Right atrium auricular region (tissue), 2 donors: Measurements from ENCODE around the gene PPP4C. TPM values are rescaled to one million over a fixed set of nuclear protein-coding genes. Genes with fewer than 3 reads are reported as not detected.

ENCODE experiments used
- DNase-seq: peaks from one replicate; pipeline ENCODE4 v3.0.0-alpha.2; 2019; ENCODE audit warnings: low spot score
- H3K27ac ChIP-seq, 2 donors: fragments of 200-600 bp; sonication (generic); 1 replicate in 1 of 2; 2 replicates in 1 of 2; pipeline ENCODE4 v1.5.1; 2016 to 2019
- H3K27me3 ChIP-seq, 2 donors: fragments of 200-600 bp; sonication (generic); one replicate each; pipeline versions ENCODE4 v1.5.1 to v1.6.0; 2017 to 2019
- H3K36me3 ChIP-seq: fragments of 200-600 bp; sonication (generic); one replicate; pipeline ENCODE4 v1.5.1; 2016
- H3K4me1 ChIP-seq, 2 donors: fragments of 200-600 bp; sonication (generic); one replicate each; pipeline versions ENCODE4 v1.5.1 to v1.6.0; 2017 to 2019
- H3K4me3 ChIP-seq, 2 donors: fragments of 200-600 bp; sonication (generic); 1 replicate in 1 of 2; 2 replicates in 1 of 2; pipeline ENCODE4 v1.5.1; 2017 to 2019; ENCODE audit warnings: mild to moderate bottlenecking in 1 of 2, moderate library complexity in 1 of 2
- H3K9me3 ChIP-seq, 2 donors: fragments of 200-600 bp; sonication (generic); one replicate each; pipeline ENCODE4 v1.5.1; 2019
- CTCF ChIP-seq, 2 donors: fragments of 200-600 bp; sonication (generic); IDR thresholded peaks; one replicate each; pipeline ENCODE4 v1.5.1; 2019; ENCODE audit warnings: antibody characterized with exemption in 2 of 2
- total RNA-seq, 2 donors: library from RNA; depleted of rRNA; stranded (reverse); fragments of >200 nt; gene quantifications; one replicate each; pipeline ENCODE4 v1.1.0, GENCODE V29; 2016

PPP4C gene
- total RNA-seq, 2 donors from 2014 or later = 23.2 to 32.7 TPM

- H3K27me3 ChIP-seq = no peaks in the 10 kb centered on the region
- no peaks in the 10 kb centered on the region for H3K4me1 ChIP-seq
- no peak for DNase-seq
- H3K27ac ChIP-seq = no peak overlapping the region
- no peak for TF ChIP-seq CTCF (IDR thresholded peaks at IDR 0.05)
- no peak overlapping the region for H3K4me3 ChIP-seq
- H3K36me3 ChIP-seq = no peaks in the 10 kb centered on the region
- no peaks in the 10 kb centered on the region for H3K9me3 ChIP-seq
Observed at GRCh38 chr16:30132591-30132990, 56.8 kb downstream of the PPP4C start.

Other genes starting within 250 kb of the PPP4C start
- 100 to 1,000 TPM; 135 to 138 TPM for gene CDIPT, start 212.8 kb upstream of the PPP4C start, total RNA-seq
- gene SEZ6L2, start 176.4 kb upstream of the PPP4C start, total RNA-seq = 1 to 10 TPM; 2.6 to 4.6 TPM
- 1 to 10 TPM; 1.5 to 3.2 TPM for gene ASPHD1, start 175.5 kb upstream of the PPP4C start, total RNA-seq
- 1 to 10 TPM; 6.4 to 6.5 TPM for gene KCTD13, start 149.8 kb upstream of the PPP4C start, total RNA-seq
- gene TMEM219, start 113.9 kb upstream of the PPP4C start, total RNA-seq = 100 to 1,000 TPM; 100 to 107 TPM
- gene TAOK2, start 102.1 kb upstream of the PPP4C start, total RNA-seq = 10 to 100 TPM; 29.1 to 36.7 TPM
- gene HIRIP3, start 80.4 kb upstream of the PPP4C start, total RNA-seq = 10 to 100 TPM; 10.3 to 11.4 TPM
- 100 to 1,000 TPM in 1 of 2 donors, 10 to 100 TPM in 1; 33.4 to 117 TPM for gene INO80E, start 79.8 kb upstream of the PPP4C start, total RNA-seq
- not detected for gene DOC2A, start 65.0 kb upstream of the PPP4C start, total RNA-seq
- not detected for gene C16orf92, start 52.8 kb upstream of the PPP4C start, total RNA-seq
- gene TLCD3B, start 44.7 kb upstream of the PPP4C start, total RNA-seq = not detected
- 1,000 to 10,000 TPM; 2,869 to 3,626 TPM for gene ALDOA, start 10.2 kb upstream of the PPP4C start, total RNA-seq
- under 1 TPM in 1 of 2 donors, not detected in 1; 0.43 TPM for gene TBX6, start 15.9 kb downstream of the PPP4C start, total RNA-seq
- 100 to 1,000 TPM; 129 to 140 TPM for gene YPEL3, start 20.2 kb downstream of the PPP4C start, total RNA-seq
- 1 to 10 TPM in 1 of 2 donors, not detected in 1; 1.7 TPM for gene GDPD3, start 37.5 kb downstream of the PPP4C start, total RNA-seq
- gene MAPK3, start 47.2 kb downstream of the PPP4C start, total RNA-seq = 10 to 100 TPM; 27.9 to 76.6 TPM
- gene CORO1A, start 107.6 kb downstream of the PPP4C start, total RNA-seq = 10 to 100 TPM in 1 of 2 donors, 1 to 10 TPM in 1; 5.4 to 18.6 TPM
- gene BOLA2B, start 117.7 kb downstream of the PPP4C start, total RNA-seq = 100 to 1,000 TPM; 143 to 187 TPM
- gene SLX1A, start 117.9 kb downstream of the PPP4C start, total RNA-seq = 10 to 100 TPM; 25.1 to 36.3 TPM
- gene SULT1A3, start 123.3 kb downstream of the PPP4C start, total RNA-seq = 1 to 10 TPM; 2.0 to 7.4 TPM
- 1 to 10 TPM in 1 of 2 donors, not detected in 1; 1.7 TPM for gene NPIPB13, start 172.5 kb downstream of the PPP4C start, total RNA-seq